ENCODE data around the gene OSBPL3. TPM values are rescaled to one million over a fixed set of nuclear protein-coding genes. Genes with fewer than 3 reads are reported as not detected.

OSBPL3 gene
- total RNA-seq, 2 donors from 2014 or later, result 9.0 to 14.8 TPM

GRCh38 chr7:24943096-24943948, 36.7 kb downstream of the OSBPL3 start:
- H3K4me3 ChIP-seq, result no peak overlapping the region
- H3K36me3 ChIP-seq, result no peaks in the 10 kb centered on the region
- no peak for TF ChIP-seq CTCF (IDR thresholded peaks at IDR 0.05)
- intact Hi-C loops (cut with DNase I), result no loop called here
- no peak overlapping the region for H3K9ac ChIP-seq (ENCODE audit: low read depth in 2 of 2, low read length in 2 of 2)
- no peak overlapping the region for H3K27ac ChIP-seq
- no peaks in the 10 kb centered on the region for H3K4me1 ChIP-seq
- DNase-seq, result no peak
- no peaks in the 10 kb centered on the region for H3K27me3 ChIP-seq
- no peaks in the 10 kb centered on the region for H3K9me3 ChIP-seq

GRCh38 chr7:24942226-24942625, 37.8 kb downstream of the OSBPL3 start:
- Histone ChIP-seq H3K27me3 (no peaks in the 10 kb centered on the region), H3K36me3 (no peaks in the 10 kb centered on the region), H3K9ac (ENCODE audit: low read depth in 2 of 2, low read length in 2 of 2) (no peak overlapping the region), H3K4me1 (no peaks in the 10 kb centered on the region), H3K4me3 (no peak overlapping the region), H3K9me3 (no peaks in the 10 kb centered on the region), H3K27ac (no peak overlapping the region)
- no peak for DNase-seq
- intact Hi-C loops (cut with DNase I), result no loop called here
- TF ChIP-seq CTCF (IDR thresholded peaks at IDR 0.05), result no peak

GRCh38 chr7:24939416-24939815, 40.6 kb downstream of the OSBPL3 start:
- Histone ChIP-seq H3K9ac (ENCODE audit: low read depth in 2 of 2, low read length in 2 of 2) (no peak overlapping the region), H3K9me3 (no peaks in the 10 kb centered on the region), H3K27me3 (no peaks in the 10 kb centered on the region), H3K27ac (no peak overlapping the region), H3K36me3 (no peaks in the 10 kb centered on the region), H3K4me1 (no peaks in the 10 kb centered on the region), H3K4me3 (no peak overlapping the region)
- DNase-seq, result no peak
- intact Hi-C loops (cut with DNase I), result no loop called here
- no peak for TF ChIP-seq CTCF (IDR thresholded peaks at IDR 0.05)

- TF ChIP-seq CTCF (IDR thresholded peaks at IDR 0.05), result no peak
- Histone ChIP-seq H3K9ac (ENCODE audit: low read depth in 2 of 2, low read length in 2 of 2) (no peak overlapping the region), H3K27ac (no peak overlapping the region), H3K36me3 (no peaks in the 10 kb centered on the region), H3K27me3 (no peaks in the 10 kb centered on the region), H3K4me1 (no peaks in the 10 kb centered on the region), H3K4me3 (no peak overlapping the region), H3K9me3 (no peaks in the 10 kb centered on the region)
- intact Hi-C loops (cut with DNase I), result no loop called here
- DNase-seq, result no peak
These were observed 43.7 kb downstream of the OSBPL3 start for GRCh38 chr7:24936121-24936824.

GRCh38 chr7:24933298-24933697, 46.7 kb downstream of the OSBPL3 start:
- DNase-seq, result no peak
- no peaks in the 10 kb centered on the region for H3K27me3 ChIP-seq
- no peaks in the 10 kb centered on the region for H3K36me3 ChIP-seq
- intact Hi-C loops (cut with DNase I), result no loop called here
- H3K9ac ChIP-seq (ENCODE audit: low read depth in 2 of 2, low read length in 2 of 2), result no peak overlapping the region
- H3K4me1 ChIP-seq, result no peaks in the 10 kb centered on the region
- no peak overlapping the region for H3K27ac ChIP-seq
- no peak for TF ChIP-seq CTCF (IDR thresholded peaks at IDR 0.05)
- H3K9me3 ChIP-seq, result no peaks in the 10 kb centered on the region
- H3K4me3 ChIP-seq, result no peak overlapping the region

Data from colonic mucosa (tissue), 4 donors.